Putamen (tissue), 1 donor: ENCODE data around the gene ARV1.
"Not testable (repeated sequence)": the region's sequence is repeated elsewhere in the genome, so short reads cannot be mapped to it uniquely, and the experiment has no call there.

Experiments used
- DNase-seq: peaks from one replicate; pipeline ENCODE4 v3.0.0-alpha.2; 2016; ENCODE audit warnings: low spot score

Gene ARV1

DNA sequence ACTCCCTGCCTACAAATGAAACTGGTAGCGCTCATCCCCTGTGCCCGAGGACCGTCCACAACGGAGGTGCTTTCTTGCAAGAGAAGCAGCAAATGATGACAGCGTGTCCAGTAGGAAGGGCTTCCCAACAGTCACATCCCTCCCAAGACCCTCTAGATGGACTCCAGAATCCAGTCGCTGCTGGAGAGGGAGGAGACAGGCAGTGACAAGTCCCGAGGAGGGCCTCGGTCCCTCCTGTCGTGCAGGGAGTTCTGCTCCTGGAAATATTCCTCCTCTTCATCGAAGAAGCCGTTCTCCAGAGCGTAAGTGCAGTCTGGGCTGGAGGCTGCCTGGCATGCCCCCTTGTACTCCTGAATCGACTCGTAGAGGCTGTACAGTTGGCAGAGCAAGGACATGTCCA lies 40.8 kb downstream of the ARV1 start:
- no peak for DNase-seq

DNA sequence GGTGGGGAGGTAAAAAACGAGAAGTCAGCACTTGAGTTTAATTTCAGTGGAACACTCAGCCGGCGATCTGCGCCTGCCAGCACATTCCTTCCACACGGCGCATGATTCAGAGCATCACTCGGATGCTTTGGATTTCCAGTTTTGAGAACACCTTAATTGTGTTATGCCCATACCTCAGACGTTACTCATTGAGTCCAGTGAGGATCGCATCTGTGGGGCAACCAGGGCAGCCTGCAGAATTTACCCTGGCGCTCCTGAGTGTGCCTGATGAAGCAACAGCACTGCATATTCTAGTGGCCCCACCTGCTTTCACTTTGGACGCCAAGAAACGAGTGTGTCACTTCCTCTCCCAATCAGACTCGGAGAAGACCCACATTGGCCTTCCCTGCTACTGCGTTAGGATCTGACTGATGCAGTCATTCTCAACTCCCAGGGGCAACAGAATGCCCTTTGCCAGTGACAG lies 41.3 kb downstream of the ARV1 start:
- DNase-seq = no peak

DNA sequence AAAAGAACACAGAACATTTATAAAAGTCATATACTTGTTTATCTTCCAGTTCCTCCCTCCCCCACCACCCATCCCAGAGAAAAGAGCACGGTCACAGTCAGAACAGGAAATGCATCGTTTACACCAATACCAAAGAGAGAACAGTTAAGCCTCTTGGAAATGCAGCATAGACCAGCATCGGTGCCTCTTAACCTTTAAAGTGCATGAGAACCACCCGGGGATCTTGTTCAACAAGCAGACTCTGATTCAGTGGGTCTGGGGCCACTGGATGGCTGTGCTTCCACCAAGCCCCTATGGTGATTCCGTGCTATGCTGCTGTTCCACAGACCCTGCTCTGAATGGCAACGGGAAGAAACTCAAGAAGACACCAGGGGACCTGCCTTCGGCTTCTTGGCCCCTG lies 41.9 kb downstream of the ARV1 start:
- DNase-seq = no peak

DNA sequence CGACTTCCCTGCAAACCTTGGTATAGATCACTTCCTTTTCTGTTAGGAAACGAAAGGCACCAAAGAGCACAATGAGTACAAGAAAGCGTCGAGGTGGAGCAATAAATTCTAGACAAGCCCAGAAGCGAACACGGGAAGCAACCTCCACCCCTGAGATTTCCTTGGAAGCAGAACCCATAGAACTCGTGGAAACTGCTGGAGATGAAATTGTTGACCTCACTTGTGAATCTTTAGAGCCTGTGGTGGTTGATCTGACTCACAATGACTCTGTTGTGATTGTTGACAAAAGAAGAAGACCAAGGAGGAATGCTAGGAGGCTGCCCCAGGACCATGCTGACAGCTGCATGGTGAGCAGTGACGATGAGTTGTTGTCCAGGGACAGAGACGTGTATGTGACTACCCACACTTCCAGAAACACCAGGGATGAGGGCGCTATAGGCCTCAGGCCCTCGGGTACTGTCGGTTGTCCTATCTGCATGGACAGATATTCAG lies 42.7 kb downstream of the ARV1 start:
- DNase-seq = no peak

DNA sequence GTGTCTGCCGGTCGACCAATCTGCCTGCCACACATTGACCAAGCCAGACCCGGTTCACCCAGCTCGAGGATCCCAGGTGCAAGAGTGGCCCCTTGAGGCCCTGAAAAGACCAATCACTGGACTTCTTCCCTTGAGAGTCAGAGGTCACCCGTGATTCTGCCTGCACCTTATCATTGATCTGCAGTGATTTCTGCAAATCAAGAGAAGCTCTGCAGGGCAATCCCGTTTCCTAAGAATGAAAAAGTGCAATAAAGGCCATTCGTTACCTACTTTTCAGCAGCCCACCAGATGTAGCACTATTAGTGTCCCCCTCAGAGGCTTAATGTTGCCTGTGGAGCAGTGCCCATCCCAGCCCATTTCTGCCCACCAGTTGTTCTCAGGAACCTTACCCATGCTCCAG lies 43.6 kb downstream of the ARV1 start:
- DNase-seq = not testable (repeated sequence)

DNA sequence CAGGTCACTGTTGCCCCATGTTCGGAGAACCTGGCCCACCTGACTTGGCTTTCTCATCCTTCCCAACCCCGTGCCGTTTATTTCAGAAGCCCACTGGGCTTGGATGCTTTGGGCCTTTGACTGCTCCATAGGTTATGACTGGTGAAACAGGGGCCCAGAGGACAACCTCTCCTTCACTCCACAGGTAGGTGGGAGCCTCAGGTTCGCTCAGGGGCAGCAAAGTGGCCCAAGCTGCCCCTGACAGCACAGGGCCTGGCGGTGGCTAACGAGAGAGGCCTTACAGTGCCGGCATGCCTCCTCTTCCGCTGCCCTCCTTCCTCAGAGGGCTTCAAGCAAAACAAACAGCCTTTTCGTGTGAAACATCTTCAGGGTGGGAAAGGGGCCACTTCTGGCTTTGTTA lies 44.3 kb downstream of the ARV1 start:
- DNase-seq = no peak

DNA sequence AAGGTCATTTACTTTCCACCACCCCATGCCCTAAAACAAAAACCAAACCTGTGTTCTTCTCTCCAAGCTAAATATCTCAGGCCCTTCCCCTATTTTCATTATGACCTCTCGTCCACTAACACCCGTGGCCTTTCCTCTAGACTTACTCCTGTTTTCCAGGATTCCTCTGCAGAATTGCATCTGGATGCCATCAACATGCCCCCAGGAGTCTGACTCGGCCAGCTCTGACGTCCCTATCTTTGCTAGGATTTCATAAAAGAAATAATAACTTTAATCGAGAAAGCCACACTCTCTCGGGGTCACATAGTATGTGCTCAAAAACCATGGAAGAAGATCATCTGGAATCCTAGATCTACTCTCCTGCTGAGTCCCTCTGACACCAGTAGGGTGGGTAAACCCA lies 47.7 kb downstream of the ARV1 start:
- no peak for DNase-seq

DNA sequence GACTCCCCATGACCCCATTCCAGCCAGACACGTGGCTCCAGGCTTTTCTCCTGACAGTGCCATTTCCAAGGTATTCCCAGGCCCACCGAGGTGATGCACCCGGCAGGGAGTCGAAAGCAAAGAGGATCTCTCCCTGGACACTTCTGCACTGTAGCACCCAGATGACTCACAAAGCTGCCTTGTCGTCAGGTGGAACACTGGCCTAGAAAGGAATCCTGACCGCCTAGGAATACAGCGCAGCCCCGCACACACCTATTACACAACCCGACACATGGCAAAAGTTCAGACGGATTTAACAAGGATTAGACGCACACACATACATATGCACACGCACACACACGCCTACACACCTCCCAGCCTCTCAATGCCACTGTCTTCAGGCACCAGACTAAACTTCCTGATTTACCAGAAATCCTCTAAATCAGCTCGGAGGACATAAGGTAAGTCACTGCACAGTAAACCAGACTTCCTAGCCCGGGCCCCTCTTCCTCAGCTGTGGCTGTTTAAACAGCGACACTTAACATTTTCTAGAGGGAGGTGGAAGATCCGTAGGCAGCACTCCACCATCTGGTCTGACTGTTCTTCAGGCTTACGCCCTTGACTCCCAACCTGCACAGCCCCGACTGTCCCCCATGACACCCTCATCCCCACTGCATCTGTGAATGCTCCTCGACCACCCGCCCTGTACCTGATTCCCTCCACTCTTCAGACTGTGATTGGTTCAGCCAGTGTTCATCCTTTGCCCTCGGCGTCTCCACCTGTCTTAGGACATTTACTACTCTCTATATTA lies 48.4 kb downstream of the ARV1 start:
- no peak for DNase-seq

DNA sequence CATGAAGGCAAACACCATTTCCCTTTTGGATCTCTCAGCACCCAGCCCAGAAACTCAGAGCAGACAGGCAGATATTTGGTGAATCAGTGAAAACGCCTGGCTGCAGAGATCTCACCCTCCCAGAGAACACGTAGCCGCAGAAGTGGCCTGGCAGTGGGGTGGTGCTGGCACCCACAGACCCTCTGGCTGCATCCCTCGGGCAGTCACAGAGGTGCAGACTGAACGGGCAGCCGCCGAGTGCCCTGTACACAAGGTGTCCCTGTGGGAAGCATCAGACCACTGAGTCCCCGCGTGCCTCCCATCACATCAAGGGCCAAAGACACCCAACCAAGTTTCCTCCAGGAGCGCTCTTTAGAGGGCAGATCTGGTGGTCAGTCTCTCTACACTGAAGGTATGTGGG lies 49.1 kb downstream of the ARV1 start:
- no peak for DNase-seq

DNA sequence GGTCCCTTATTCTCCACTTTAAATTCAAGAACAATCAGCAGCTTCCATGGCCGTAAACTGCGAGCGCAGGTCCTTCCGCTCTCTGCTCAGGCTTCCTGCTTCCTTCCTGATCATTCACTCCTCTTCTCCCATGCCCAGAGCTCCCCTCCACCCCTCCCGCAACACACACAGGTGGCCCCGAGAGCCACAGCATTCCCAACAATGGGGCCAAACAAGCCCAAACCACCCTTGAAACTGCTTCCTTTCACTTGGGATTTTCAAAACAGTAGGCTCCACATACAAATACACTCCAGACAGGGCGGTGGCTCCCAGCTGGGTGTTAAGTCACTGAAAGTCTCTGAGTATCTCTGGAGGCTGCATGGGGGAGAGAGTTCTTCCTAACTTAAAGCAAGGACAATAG lies 49.8 kb downstream of the ARV1 start:
- DNase-seq = no peak

DNA sequence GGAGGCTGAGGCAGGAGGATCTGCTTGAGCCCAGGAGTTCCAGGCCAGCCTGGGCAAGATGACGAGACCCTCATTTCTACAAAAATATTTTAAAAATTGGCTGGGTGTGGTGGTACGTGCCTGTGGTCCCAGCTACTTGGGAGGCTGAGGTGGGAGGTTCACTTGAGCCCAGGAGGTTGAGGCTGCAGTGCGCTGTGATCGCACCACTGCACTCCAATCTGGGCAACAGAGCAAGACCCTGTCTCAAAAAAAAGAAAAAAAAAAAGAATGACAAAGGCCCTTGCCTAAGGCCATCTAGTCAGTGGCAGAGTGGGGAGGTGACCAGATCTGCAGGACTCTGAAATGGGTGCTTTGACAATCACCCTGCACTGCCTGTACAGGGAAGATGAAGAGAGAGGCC lies 50.4 kb downstream of the ARV1 start:
- DNase-seq = not testable (repeated sequence)

DNA sequence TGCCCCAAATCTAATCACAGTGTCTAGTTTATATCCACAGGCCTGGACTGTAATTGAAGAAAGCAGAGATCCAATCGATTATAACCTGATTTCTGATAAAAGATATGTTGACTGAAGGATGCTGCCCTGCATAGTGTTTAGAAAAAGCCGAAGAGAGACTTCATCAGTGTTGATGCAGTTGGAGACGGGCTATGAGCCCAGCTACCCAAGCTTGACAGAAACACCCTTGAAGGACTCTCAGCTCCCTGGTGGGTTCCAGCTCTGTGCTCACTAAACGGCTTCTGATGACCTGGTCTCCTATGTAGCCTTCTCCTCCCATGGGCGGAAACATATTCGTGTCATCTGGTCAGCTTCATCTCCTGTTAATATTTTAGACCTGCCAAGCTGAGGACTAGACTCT lies 50.9 kb downstream of the ARV1 start:
- DNase-seq = no peak

DNA sequence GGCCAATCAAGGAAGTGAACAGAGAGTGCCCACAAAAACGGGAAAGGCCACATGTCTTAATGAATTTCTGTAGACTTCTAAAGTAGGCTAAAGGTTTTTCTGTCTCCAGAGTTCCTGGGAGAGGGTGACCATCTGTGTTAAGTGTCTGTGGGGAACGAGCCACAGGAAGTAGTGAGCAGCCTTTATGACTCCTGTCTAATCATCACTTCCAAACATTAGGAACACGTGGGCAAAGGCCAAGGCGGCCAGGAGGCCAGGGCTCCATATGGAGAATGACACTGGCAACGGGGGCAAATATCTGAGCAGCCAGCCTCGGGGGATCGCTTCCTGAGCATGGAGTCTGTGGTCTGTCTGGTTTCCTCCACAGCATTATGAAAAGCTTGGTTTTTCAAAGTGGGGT lies 54.1 kb downstream of the ARV1 start:
- no peak for DNase-seq

DNA sequence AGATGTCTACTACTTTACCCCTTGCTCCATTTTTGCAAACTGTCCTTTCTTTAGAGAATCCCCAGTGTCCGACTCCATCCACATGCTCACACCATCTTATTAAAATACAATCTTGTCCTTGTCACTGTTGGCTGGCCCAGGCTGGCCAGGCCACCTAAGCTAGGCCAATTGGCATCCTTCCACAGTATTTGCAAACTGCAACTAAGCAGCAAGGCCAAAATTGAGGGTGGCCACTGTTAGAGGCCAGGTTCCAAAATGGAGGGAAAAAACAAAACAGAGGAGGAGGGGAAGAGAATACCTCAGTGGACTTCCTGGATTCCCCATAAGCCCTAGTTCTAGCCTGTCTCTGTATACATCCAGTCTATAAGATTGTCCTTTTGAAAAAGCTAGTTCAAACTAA lies 56.9 kb downstream of the ARV1 start:
- no peak for DNase-seq

DNA sequence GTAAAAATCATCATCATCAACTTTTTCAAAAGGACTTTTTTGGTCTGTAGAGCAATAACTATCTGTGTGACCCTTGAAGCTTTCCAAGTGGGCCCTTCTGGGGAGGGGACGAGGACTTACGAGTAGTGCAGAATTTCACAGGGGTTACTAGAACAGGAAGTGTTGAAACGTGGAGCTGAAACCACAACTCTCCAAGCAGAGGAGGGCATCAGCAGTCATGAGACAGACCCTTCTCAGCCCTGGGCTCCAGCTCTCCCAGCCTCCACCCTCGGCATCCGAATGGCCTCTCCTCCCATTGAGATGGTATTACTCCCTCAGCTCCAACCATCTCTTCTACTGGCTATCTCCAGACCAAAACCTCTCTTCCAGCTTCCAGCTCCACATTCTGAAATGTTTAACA lies 57.5 kb downstream of the ARV1 start:
- DNase-seq = no peak

DNA sequence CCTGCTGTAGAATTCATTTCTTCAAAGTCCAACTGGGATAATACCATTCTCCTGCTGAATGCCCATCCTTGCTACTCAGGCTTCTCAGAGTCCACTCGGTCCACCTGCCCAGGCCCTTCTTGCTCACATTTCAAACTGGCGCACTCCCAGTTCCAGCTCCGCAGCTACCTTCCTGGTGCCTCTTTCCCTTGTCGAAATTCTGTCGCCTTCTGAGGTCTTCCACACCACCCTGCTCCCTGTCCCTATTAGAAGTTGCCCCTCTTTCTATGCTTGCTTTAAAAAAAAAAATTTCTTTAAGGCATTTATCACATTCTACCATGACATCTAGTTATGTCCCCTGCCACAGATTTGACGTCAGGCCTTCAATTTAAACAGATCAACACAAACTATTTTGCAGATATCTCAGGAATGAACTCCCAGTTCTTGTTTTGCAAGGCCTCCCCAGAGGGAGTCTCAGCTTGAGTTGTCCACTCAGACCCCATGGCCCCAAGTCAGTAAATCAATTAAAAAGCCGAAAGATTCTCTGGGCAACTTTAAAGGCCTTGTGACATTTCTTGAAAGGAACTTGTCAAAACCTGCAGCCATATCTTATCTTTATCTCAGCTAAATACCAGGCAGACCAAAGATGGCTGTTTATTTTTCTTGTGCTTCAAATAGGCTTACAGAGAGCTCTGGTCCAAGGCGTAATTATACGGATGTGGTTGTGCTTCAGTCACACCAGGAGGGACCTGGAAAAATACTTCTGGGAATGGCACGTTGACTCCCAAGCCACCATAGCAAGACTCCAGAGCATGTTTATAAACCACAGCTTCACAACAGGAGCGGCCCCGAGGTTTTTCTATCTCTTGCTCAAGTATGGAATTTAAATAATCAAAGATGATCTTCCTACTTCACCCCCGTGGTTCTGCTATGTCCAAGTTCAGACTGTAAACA lies 59.0 kb downstream of the ARV1 start:
- DNase-seq = no peak

DNA sequence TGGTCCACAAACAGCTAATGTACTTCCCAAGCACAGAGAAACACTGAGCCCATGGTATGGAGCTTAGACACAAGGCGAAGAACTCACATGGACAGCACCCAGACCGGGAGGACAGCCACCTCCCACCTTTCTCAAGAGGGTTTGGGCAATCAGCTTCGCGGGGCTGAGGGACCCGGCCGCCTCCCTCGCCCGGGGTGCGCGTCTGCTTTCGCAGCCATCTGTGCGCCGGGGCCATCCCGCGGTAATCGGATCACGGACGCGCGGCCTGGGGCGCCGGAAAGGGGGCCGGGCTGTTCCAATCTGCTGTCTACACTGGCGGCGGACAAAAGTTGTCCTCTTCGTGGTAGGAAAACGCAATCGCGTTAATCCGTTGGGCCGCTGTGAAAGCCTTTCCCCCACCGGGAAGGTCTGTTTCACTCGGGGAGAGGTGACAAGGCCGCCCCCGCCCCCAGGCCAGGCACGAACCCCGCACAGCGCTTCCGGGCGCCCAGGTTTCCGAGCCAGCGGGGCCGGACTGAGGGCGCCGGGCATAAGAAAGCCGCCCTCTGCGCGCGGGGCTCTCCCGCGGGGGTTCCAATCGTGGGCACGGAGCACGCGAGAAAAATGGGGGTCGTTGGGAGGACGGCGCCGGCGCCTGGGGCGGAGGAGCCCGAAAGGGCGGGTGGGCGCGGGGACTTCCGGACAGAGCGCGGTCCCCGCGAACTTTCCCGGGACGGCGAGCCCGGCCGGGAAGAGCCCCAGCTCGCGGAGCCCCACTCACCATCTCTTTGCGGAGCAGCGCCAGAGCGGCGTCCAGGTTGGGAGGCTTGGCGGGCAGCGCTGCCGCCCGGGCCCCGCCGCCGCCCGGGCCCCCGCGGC lies 60.5 kb downstream of the ARV1 start:
- no peak for DNase-seq

DNA sequence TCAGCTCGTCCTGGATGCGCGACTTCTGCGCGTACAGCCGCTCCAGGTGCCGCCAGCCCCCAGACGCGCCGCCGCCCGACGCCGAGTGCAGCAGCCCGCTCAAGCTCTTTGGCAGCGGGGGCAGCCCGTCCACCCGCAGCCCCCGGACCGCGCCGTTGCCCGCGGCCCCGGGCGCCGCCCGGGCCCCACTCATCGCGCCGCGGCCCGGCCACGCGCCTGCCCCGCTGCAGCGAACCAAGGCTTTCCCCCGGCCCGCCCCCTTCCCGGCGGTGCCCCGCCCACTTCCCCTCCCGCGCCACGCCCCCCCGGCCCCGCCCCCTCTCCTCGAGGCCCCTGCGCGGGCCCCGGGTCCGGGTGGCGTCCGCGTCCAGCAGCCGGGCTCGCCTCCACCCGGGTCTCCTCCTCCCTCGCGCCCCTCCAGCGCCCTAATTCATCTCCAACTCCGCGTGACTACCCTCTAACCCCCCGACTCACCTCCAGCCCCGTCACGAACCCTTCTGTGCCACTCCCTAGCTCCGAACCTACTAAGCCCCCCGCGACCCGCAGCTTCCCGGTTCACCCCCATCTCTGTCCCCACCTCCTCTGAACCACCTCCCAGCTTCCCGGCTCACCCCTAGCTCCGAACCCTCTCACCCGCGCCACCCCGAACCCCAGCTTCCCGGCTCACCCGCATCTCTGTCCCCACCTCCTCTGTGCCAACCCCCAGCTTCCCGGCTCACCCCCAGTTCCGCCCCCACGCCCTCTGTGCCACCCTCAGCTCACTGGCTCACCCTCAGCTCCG lies 61.3 kb downstream of the ARV1 start, which contains the start of gene FAM89A:
Gene FAM89A (minus strand): TSS at position 236 of the 781 bp plus-strand sequence. CDS start 43 bp downstream, at position 193.
- DNase-seq = no peak

DNA sequence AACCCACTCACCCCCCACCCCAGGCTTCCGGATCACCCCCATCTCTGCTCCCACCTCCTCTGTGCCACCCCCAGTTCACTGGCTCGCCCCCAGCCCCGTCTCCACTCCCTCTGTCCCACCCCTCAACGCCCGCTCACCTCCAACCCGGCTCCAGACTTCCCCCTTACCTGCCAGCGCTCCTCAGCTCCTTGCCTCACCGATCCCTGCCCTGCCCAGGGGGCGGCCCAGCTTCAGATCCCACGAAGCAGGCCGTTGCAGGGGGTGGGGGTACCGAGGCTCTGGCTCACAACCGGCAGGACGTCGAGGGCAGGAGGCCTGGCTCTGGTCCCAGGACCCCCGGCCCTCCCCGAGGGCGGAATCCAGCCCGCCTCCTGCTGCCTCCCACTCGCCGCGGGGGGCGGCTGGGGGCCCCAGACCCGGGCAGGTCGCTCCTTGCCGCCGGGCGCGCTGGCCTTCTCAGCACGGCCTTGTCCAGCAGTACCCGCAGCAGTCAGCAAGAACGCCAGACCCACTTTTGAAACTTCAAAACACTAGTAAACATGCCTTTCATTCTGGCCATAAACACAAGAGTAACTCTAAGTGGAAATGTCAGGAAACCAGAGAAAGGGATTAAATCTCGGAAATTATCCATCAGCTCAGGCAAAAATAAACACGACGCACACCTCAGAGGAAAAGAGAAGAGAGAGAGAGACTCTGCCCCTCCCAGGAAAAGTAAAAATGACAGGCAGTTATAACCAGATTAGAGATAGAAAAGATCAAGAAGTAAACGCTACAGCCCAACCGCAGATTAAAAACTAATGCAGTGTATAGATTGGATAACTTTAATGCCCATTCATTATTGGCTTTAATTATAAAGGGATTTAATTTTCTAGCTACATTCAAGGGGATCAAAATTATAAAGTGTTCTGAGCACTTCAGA lies 62.2 kb downstream of the ARV1 start:
- DNase-seq = no peak

DNA sequence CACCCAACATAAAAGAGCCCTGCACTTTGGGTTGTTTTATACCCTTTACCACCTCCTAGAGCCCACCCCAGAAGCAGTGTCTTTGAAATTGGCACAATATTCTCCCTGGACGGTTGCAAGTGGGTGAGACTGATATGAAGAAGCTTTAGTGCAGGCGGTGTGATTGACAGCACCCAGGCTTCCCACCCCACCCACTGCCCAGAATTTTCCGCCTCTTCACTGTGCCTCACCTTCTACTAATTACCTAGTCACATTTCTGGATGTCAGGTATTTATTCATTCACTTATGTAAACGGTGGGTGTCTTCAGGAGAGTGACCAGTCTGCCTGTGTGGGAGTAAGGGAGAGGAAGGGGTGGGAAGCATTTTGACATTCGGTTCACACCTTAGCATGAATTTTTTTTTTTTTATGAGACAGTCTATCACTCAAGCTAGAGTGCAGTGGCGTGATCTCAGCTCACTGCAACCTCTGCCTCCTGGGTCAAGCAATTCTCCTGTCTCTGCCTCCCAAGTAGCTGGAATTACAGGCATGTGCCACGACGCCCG lies 62.9 kb downstream of the ARV1 start:
- peak; percentile 39 for DNase-seq
